PC-9 (cell line): ENCODE measurements around the gene ASPA. TPM values are rescaled to one million over a fixed set of nuclear protein-coding genes. Genes with fewer than 3 reads are reported as not detected.

ENCODE experiments used
- BruUV-seq: library from RNA; stranded (reverse); fragments of 400-500 nt; replicated peaks from 2 replicates; lab custom pipeline; 2021; lab: Mats Ljungman, UMichigan
- CTCF ChIA-PET: fragments of 300-600 bp; sonication (Branson Sonifier 250); formaldehyde crosslinking; loops from one replicate; lab custom pipeline; 2022; ENCODE audit warnings: antibody characterized with exemption; lab: Charles Lee
- POLR2A ChIA-PET: fragments of 300-600 bp; sonication (Branson Sonifier 250); formaldehyde crosslinking; loops from one replicate; lab custom pipeline; 2022; ENCODE audit warnings: antibody characterized with exemption; ENCODE audit not compliant: unreplicated experiment; lab: Charles Lee
- DNase-seq, 2 experiments: peaks; one replicate each; pipeline versions ENCODE4 v3.0.0 to v3.0.0-alpha.2; 2015 to 2022; ENCODE audit warnings: mixed read lengths in 1 of 2
- H2AFZ ChIP-seq: fragments of 200-600 bp; sonication (generic); 2 replicates; pipeline ENCODE4 v1.8.1; 2017; ENCODE audit warnings: antibody characterized with exemption
- H3F3A ChIP-seq: fragments of 200-600 bp; sonication (generic); 2 replicates; pipeline ENCODE4 v1.8.1; 2017; ENCODE audit warnings: antibody characterized with exemption, mild to moderate bottlenecking, low read depth; ENCODE audit not compliant: insufficient read depth
- H3K27ac ChIP-seq: fragments of 200-600 bp; sonication (generic); 2 replicates; pipeline ENCODE4 v1.6.1; 2016; ENCODE audit warnings: mixed run types
- H3K27me3 ChIP-seq: fragments of 200-600 bp; sonication (generic); 2 replicates; pipeline ENCODE4 v1.6.1; 2016; ENCODE audit warnings: low read depth, mixed run types; ENCODE audit not compliant: insufficient read depth
- H3K36me3 ChIP-seq: fragments of 200-600 bp; sonication (generic); 2 replicates; pipeline ENCODE4 v1.6.1; 2016; ENCODE audit warnings: low read depth, mixed run types
- H3K4me1 ChIP-seq: fragments of 200-600 bp; sonication (generic); replicated peaks from 2 replicates; pipeline ENCODE4 v1.6.1; 2016; ENCODE audit warnings: mixed run types; ENCODE audit not compliant: insufficient read depth
- H3K4me2 ChIP-seq: fragments of 200-600 bp; sonication (generic); 2 replicates; pipeline ENCODE4 v1.6.1; 2017; ENCODE audit warnings: mixed run types
- H3K4me3 ChIP-seq: fragments of 200-600 bp; sonication (generic); 2 replicates; pipeline ENCODE4 v1.6.1; 2016; ENCODE audit warnings: mixed run types
- H3K79me2 ChIP-seq: fragments of 200-600 bp; sonication (generic); 2 replicates; pipeline ENCODE4 v1.6.1; 2017; ENCODE audit warnings: low read depth, mixed run types
- H3K9me2 ChIP-seq: fragments of 200-600 bp; sonication (generic); 2 replicates; pipeline ENCODE4 v1.8.1; 2017; ENCODE audit warnings: mild to moderate bottlenecking; ENCODE audit not compliant: insufficient read depth
- H3K9me3 ChIP-seq: fragments of 200-600 bp; sonication (generic); 2 replicates; pipeline ENCODE4 v1.8.1; 2016; ENCODE audit warnings: low read depth; ENCODE audit not compliant: insufficient read depth
- H4K20me1 ChIP-seq: fragments of 200-600 bp; sonication (generic); 2 replicates; pipeline ENCODE4 v1.8.1; 2017; ENCODE audit not compliant: insufficient read depth
- CTCF ChIP-seq: fragments of 200-600 bp; sonication (generic); conservative IDR thresholded peaks from 2 replicates; pipeline ENCODE4 v1.6.1; 2017; ENCODE audit warnings: mixed run types, antibody characterized with exemption, mild to moderate bottlenecking, moderate library complexity
- EZH2 ChIP-seq: fragments of 200-600 bp; sonication (generic); IDR thresholded peaks from 2 replicates; pipeline ENCODE4 v1.8.0; 2017; ENCODE audit warnings: antibody characterized with exemption, low read depth
- intact Hi-C: fragments of 100-400 bp; cut with micrococcal nuclease; formaldehyde crosslinking; loops from one replicate; pipeline ENCODE4 v1.10.0; 2022; ENCODE audit not compliant: unreplicated experiment
- total RNA-seq: library from RNA; stranded (reverse); gene quantifications from 2 replicates; pipeline ENCODE4 v1.2.3, GENCODE V29; 2021

ASPA gene
- total RNA-seq, 1 experiment from 2014 or later: not detected

- Histone ChIP-seq H3K4me1 (no peaks in the 10 kb centered on the region), H3K36me3 (no peaks in the 10 kb centered on the region), H3K9me3 (no peaks in the 10 kb centered on the region), H4K20me1 (no peaks in the 10 kb centered on the region), H3K9me2 (no peaks in the 10 kb centered on the region), H3K27me3 (peaks cover 93% of the 10 kb centered on the region), H3K4me2 (no peak overlapping the region), H3K4me3 (no peak overlapping the region), H3F3A (no peaks in the 10 kb centered on the region), H3K79me2 (no peaks in the 10 kb centered on the region), H3K27ac (no peak overlapping the region), H2AFZ (no peak overlapping the region)
- ChIA-PET POLR2A (no interaction called here), CTCF (no interaction called here)
- TF ChIP-seq CTCF (no peak), EZH2 (no peak)
- DNase-seq: no peak
- no TSS peak for BruUV-seq
- intact Hi-C loops: no loop called here
Measured at GRCh38 chr17:3479988-3480387, 4.2 kb downstream of the ASPA start.

GRCh38 chr17:3482852-3483251 is 7.1 kb downstream of the ASPA start:
- Histone ChIP-seq H3K79me2 (no peaks in the 10 kb centered on the region), H3K9me3 (no peaks in the 10 kb centered on the region), H3K4me2 (no peak overlapping the region), H3F3A (no peaks in the 10 kb centered on the region), H3K9me2 (no peaks in the 10 kb centered on the region), H3K4me3 (no peak overlapping the region), H4K20me1 (no peaks in the 10 kb centered on the region), H3K27ac (no peak overlapping the region), H2AFZ (no peak overlapping the region), H3K27me3 (peaks cover 94% of the 10 kb centered on the region), H3K36me3 (no peaks in the 10 kb centered on the region), H3K4me1 (no peaks in the 10 kb centered on the region)
- intact Hi-C loops: no loop called here
- no peak for TF ChIP-seq CTCF
- TF ChIP-seq EZH2: no peak
- DNase-seq: no peak
- ChIA-PET CTCF (no interaction called here), POLR2A (no interaction called here)
- BruUV-seq: no TSS peak

GRCh38 chr17:3485481-3486068 is 9.8 kb downstream of the ASPA start:
- H3K9me2 ChIP-seq: no peaks in the 10 kb centered on the region
- no peaks in the 10 kb centered on the region for H3F3A ChIP-seq
- H4K20me1 ChIP-seq: no peaks in the 10 kb centered on the region
- H3K36me3 ChIP-seq: no peaks in the 10 kb centered on the region
- no TSS peak for BruUV-seq
- H3K4me1 ChIP-seq: no peaks in the 10 kb centered on the region
- H3K27me3 ChIP-seq: peaks cover 91% of the 10 kb centered on the region
- no peak overlapping the region for H2AFZ ChIP-seq
- H3K9me3 ChIP-seq: no peaks in the 10 kb centered on the region
- H3K4me3 ChIP-seq: no peak overlapping the region
- intact Hi-C loops: no loop called here
- ChIA-PET CTCF (no interaction called here), POLR2A (no interaction called here)
- no peak for DNase-seq
- H3K27ac ChIP-seq: no peak overlapping the region
- no peaks in the 10 kb centered on the region for H3K79me2 ChIP-seq
- H3K4me2 ChIP-seq: no peak overlapping the region
- no peak for TF ChIP-seq CTCF
- no peak for TF ChIP-seq EZH2
